SU-DHL-6 (cell line): Measurements from ENCODE around the gene ZP3.
"Not testable (repeated sequence)": the region's sequence is repeated elsewhere in the genome, so short reads cannot be mapped to it uniquely, and the experiment has no call there.

ENCODE experiments used
- H2AFZ ChIP-seq: fragments of 200-600 bp; sonication (generic); 2 replicates; pipeline ENCODE4 v1.6.1; 2014; ENCODE audit warnings: low read depth, mild to moderate bottlenecking, moderate library complexity, mixed read lengths, antibody characterized with exemption, low read length; ENCODE audit not compliant: severe bottlenecking
- H3F3A ChIP-seq: fragments of 200-600 bp; shearing (Covaris generic); 2 replicates; pipeline ENCODE4 v1.6.0; 2016; ENCODE audit warnings: antibody characterized with exemption, mild to moderate bottlenecking; ENCODE audit not compliant: insufficient read depth
- H3K27ac ChIP-seq: fragments of 200-600 bp; sonication (generic); 2 replicates; pipeline ENCODE4 v1.5.1; 2016; ENCODE audit warnings: low read depth, mild to moderate bottlenecking, low read length, moderate library complexity, mixed read lengths
- H3K27me3 ChIP-seq: fragments of 200-600 bp; sonication (generic), shearing (Covaris generic); 2 replicates; pipeline ENCODE4 v1.6.0; 2014; ENCODE audit warnings: mild to moderate bottlenecking, low read length
- H3K36me3 ChIP-seq: fragments of 200-600 bp; sonication (generic); 2 replicates; pipeline ENCODE4 v1.6.1; 2014; ENCODE audit warnings: mild to moderate bottlenecking, low read length, mixed read lengths
- H3K4me2 ChIP-seq: fragments of 300-600, 200-600 bp; shearing (Covaris generic), sonication (generic); 2 replicates; pipeline ENCODE4 v1.6.0; 2014; ENCODE audit warnings: low read length, low read depth, mild to moderate bottlenecking; ENCODE audit not compliant: poor library complexity, severe bottlenecking
- H3K4me3 ChIP-seq: fragments of 200-600 bp; sonication (generic); 2 replicates; pipeline ENCODE4 v1.5.1; 2014; ENCODE audit warnings: antibody characterized with exemption, low read length, mild to moderate bottlenecking, mixed read lengths; ENCODE audit not compliant: insufficient read depth, poor library complexity, severe bottlenecking
- H3K79me2 ChIP-seq: fragments of 200-600 bp; sonication (generic); 2 replicates; pipeline ENCODE4 v1.6.1; 2014; ENCODE audit warnings: mild to moderate bottlenecking, low read length, moderate library complexity; ENCODE audit not compliant: insufficient read depth
- H3K9ac ChIP-seq: fragments of 200-600 bp; sonication (generic); 2 replicates; pipeline ENCODE4 v1.7.0; 2014; ENCODE audit warnings: mild to moderate bottlenecking, low read length
- H3K9me2 ChIP-seq: fragments of 200-600 bp; sonication (generic); replicated peaks from 2 replicates; pipeline ENCODE4 v1.6.1; 2014; ENCODE audit warnings: low read length; ENCODE audit not compliant: insufficient read depth
- H3K9me3 ChIP-seq: fragments of 200-600 bp; sonication (generic); 2 replicates; pipeline ENCODE4 v1.6.1; 2014; ENCODE audit warnings: low read length, mixed read lengths; ENCODE audit not compliant: insufficient read depth
- H4K20me1 ChIP-seq: fragments of 200-600 bp; sonication (generic); 2 replicates; pipeline ENCODE4 v1.6.1; 2014; ENCODE audit warnings: low read depth, mild to moderate bottlenecking, antibody characterized with exemption, low read length, moderate library complexity, mixed read lengths

The ZP3 gene

DNA sequence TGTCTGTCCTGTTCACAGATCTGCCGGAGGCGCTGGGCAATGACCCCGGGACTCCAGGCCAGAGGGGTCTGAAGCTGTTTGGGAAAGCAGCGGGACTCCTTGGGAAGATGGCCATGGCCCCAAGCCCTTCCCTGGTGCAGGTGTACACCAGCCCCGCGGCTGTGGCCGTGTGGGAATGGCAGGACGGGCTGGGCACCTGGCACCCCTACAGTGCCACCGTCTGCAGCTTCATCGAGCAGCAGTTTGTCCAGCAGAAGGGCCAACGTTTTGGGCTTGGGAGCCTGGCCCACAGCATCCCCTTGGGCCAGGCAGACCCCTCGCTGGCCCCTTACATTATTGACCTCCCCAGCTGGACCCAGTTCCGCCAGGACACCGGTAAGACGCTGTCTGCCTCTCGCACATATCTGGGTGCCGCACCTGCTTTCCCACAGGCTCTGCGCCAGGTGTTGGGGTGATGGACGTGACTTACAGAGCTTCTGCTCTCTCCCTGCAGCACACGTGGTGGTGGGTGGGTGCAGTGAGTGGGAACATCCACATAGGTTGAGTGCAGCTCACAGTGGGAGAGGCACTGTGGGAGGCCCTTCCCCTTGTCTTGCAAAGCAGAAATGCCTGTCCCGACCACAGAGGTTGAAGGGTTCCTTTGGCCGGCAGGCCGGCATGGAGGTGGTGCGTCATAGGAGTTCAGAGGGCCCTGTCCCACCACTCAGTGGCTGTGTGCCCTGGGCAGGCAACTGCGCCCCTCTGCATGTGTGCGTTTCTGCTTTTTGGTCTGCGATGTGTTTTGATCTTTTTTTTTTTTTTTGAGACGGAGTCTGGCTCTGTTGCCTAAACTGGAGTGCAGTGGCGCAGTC lies 55.9 kb downstream of the ZP3 start:
- not testable (repeated sequence) for H3K27me3 ChIP-seq, H3K9ac ChIP-seq, H3K4me2 ChIP-seq, H2AFZ ChIP-seq, H4K20me1 ChIP-seq, H3K36me3 ChIP-seq, H3K9me3 ChIP-seq, H3K4me3 ChIP-seq, H3K9me2 ChIP-seq, H3K27ac ChIP-seq, H3K79me2 ChIP-seq, H3F3A ChIP-seq

DNA sequence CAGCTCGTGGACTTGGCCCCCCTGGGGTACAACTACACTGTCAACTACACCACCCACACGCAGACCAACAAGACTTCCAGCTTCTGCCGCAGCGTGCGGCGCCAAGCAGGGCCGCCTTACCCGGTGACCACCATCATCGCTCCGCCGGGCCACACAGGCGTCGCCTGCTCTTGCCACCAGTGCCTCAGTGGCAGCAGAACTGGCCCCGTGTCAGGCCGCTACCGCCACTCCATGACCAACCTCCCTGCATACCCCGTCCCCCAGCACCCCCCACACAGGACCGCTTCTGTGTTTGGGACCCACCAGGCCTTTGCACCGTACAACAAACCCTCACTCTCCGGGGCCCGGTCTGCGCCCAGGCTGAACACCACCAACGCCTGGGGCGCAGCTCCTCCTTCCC lies 57.9 kb downstream of the ZP3 start:
- not testable (repeated sequence) for H3K27me3 ChIP-seq, H4K20me1 ChIP-seq, H3K9me3 ChIP-seq, H3K9me2 ChIP-seq, H2AFZ ChIP-seq, H3K27ac ChIP-seq, H3K4me2 ChIP-seq, H3K4me3 ChIP-seq, H3K79me2 ChIP-seq, H3F3A ChIP-seq, H3K9ac ChIP-seq, H3K36me3 ChIP-seq

DNA sequence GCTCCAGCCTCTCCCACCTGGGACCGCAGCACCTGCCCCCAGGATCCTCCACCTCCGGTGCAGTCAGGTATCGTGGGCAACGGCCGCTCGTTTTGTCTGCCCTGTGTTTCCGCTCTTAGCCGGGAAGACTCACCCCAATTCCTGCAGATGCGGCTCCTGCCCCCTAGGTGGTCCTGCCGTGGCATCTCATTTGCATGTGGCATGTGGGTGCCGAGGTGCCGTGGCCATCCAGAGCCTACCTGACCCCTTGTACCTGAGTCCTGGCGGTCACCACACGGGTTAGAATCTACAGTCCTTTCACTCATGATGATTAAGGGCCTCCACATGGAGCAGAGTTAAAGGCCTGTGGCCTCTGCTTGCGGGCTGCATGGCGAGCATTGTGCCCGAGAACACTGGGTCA lies 58.3 kb downstream of the ZP3 start:
- not testable (repeated sequence) for H3K36me3 ChIP-seq, H3K9me2 ChIP-seq, H3K4me2 ChIP-seq, H4K20me1 ChIP-seq, H3K27me3 ChIP-seq, H3K79me2 ChIP-seq, H3K27ac ChIP-seq, H3K9me3 ChIP-seq, H3F3A ChIP-seq, H3K4me3 ChIP-seq, H3K9ac ChIP-seq, H2AFZ ChIP-seq

DNA sequence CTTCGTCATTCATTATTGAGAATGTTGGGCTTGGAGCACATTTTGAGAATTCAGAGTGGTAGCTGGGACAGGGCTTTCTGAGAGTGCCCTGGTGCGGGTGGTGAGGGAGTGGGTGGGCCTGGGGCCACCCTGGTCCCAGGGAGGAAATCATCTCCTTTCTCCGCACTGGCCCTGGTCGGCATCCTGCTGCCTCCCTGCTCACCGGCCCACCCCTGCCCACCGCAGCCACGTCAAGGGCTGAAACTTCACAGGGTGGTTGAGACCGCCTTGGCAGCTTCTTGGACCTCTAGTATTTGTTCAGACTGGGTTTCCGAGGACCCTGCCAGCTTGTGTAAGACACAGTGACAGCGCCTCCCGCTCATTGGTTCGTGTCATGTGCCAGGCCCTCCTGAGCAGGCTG lies 59.7 kb downstream of the ZP3 start:
- not testable (repeated sequence) for H4K20me1 ChIP-seq, H3K4me2 ChIP-seq, H3K36me3 ChIP-seq, H3K27me3 ChIP-seq, H3F3A ChIP-seq, H2AFZ ChIP-seq, H3K9me2 ChIP-seq, H3K79me2 ChIP-seq, H3K27ac ChIP-seq, H3K9ac ChIP-seq, H3K4me3 ChIP-seq, H3K9me3 ChIP-seq

DNA sequence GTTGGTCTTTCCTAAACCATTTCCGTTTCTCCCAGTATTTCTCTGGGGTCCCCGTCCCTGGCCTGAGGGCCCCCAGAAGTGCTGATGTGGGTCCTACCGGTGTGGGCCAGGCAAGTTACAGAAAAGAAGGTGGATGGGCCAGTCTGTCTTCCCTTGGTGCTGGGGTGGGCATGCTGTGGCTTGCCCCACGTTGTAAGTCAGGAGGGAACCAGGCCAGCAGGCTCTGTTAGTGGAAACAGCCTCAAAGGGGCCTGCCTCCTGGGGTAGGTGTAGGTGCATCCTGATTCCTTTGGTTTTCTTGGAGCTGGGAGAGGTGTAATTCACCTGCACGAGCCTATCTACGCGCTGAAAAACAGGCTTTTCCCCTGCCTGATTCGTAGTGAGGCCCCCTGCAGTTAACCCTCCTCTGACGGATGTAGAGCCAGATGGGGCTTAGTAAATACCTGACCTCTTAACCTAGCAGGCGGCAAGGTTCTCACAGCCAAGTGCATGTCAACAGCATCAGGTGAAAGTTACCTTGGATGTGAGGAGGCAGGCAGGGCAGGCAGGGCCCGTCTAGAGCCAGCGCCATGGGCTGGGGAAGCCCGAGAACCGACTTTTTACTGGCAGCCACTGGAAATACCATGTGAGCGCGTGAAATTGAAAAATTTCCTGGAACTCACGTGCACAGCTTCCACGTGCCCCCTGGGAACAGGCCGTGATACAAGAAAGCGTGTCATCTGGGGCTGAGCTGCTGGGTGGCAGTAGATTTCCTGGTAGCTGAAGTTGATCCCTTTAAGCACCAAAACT lies 61.3 kb downstream of the ZP3 start:
- H2AFZ ChIP-seq, H3F3A ChIP-seq, H3K36me3 ChIP-seq, H3K9ac ChIP-seq, H3K4me3 ChIP-seq, H3K9me2 ChIP-seq, H3K27me3 ChIP-seq, H3K4me2 ChIP-seq, H4K20me1 ChIP-seq, H3K9me3 ChIP-seq, H3K79me2 ChIP-seq: not testable (repeated sequence)
- H3K27ac ChIP-seq: 0 out of 2 replicates have a peak overlapping the region, but pooled peaks have one; percentile 40

DNA sequence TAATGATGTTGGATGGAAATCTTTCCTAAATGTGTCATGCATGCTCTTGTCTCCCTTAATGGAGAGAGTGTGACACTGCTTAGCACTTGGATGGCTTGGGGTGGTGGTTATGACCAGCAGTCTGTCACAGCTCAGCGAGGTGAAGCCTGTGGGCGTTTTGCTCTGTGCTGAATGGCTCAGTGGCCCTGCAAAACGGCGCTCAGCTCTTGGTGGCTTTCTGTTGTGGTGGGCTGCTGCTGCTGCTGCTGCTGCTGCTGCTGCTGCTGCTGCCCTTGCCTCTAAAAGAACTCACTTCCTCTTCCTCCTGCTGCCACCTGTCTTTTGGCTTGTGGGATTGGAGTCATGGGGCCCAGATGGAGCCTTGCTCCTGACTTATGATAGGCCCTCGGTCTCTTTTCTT lies 61.9 kb downstream of the ZP3 start:
- H3K4me3 ChIP-seq, H3K27ac ChIP-seq, H3K9ac ChIP-seq, H3K9me3 ChIP-seq, H3K79me2 ChIP-seq, H3K9me2 ChIP-seq, H3K36me3 ChIP-seq, H3K27me3 ChIP-seq, H3F3A ChIP-seq, H4K20me1 ChIP-seq, H3K4me2 ChIP-seq, H2AFZ ChIP-seq: not testable (repeated sequence)

DNA sequence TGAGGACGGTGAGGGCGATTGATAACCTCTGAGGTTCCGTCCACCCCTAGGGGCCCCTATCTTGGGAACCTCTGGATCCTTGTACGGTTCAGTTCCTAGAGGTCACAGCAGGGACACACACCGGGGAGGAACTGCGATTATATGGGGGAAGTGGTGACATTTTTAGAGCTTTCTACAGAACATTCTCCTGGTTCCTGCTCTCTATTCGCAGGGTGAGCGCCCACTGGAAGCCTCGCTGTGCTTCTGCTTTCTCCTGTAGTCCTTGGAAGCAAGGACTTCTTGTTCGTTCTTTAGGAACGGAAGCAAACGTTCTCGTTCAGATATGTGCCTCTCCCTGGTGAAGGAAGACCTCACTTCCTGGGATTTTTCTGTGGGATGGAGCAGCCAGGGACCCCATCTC lies 63.2 kb downstream of the ZP3 start:
- not testable (repeated sequence) for H4K20me1 ChIP-seq, H2AFZ ChIP-seq, H3K27me3 ChIP-seq, H3K4me2 ChIP-seq, H3F3A ChIP-seq, H3K36me3 ChIP-seq, H3K79me2 ChIP-seq, H3K9me2 ChIP-seq, H3K4me3 ChIP-seq, H3K9ac ChIP-seq, H3K27ac ChIP-seq, H3K9me3 ChIP-seq
